Gastroesophageal sphincter (tissue), 4 donors: ENCODE results near the gene APOL2. TPM values are rescaled to one million over a fixed set of nuclear protein-coding genes. Genes with fewer than 3 reads are reported as not detected.
A peak's percentile ranks its signal among the peaks of the same experiment; 100 is the strongest.

ENCODE experiments used
- ATAC-seq: fragments of 150-250 bp; one replicate; pipeline ENCODE4 v1.9.1; 2016; ENCODE audit warnings: mild to moderate bottlenecking, moderate library complexity
- H3K27ac ChIP-seq, 4 donors: fragments of 200-600 bp; sonication (generic) in 3 of 4; 1 replicate in 3 of 4; 2 replicates in 1 of 4; pipeline ENCODE4 v1.5.1; 2016 to 2019
- H3K27me3 ChIP-seq: fragments of 200-600 bp; sonication (generic); one replicate; pipeline ENCODE4 v1.5.1; 2019
- H3K36me3 ChIP-seq, 2 donors: fragments of 200-600 bp; sonication (generic); one replicate each; pipeline ENCODE4 v1.5.1; 2019; ENCODE audit warnings: control low read depth in 1 of 2
- H3K4me1 ChIP-seq, 3 donors: fragments of 200-600 bp; sonication (generic); 1 replicate in 2 of 3; 2 replicates in 1 of 3; pipeline ENCODE4 v1.5.1; 2016 to 2019; ENCODE audit warnings: control low read depth in 2 of 3
- H3K4me3 ChIP-seq, 2 donors: fragments of 200-600 bp; sonication (generic); one replicate each; pipeline ENCODE4 v1.5.1; 2019; ENCODE audit warnings: mild to moderate bottlenecking in 1 of 2, moderate library complexity in 1 of 2
- H3K9me3 ChIP-seq, 3 donors: fragments of 200-600 bp; sonication (generic); one replicate each; pipeline ENCODE4 v1.5.1; 2017 to 2019; ENCODE audit warnings: control low read depth in 2 of 3
- EP300 ChIP-seq: sonication (generic); formaldehyde crosslinking; IDR thresholded peaks from one replicate; pipeline ENCODE4 v1.6.1; 2017; ENCODE audit warnings: antibody characterized with exemption, mild to moderate bottlenecking
- POLR2A ChIP-seq, 2 donors: fragments of 450-650 bp; IDR thresholded peaks; one replicate each; pipeline ENCODE4 v1.6.1; 2017; ENCODE audit warnings: antibody characterized with exemption in 2 of 2, mild to moderate bottlenecking in 2 of 2, moderate library complexity in 1 of 2
- POLR2AphosphoS5 ChIP-seq: sonication (generic); formaldehyde crosslinking; IDR thresholded peaks from one replicate; pipeline ENCODE4 v1.6.1; 2017; ENCODE audit warnings: antibody characterized with exemption
- WGBS, 2 donors: methylation state at CpG; one replicate each; pipeline ENCODE4 v1.1.5; 2018; ENCODE audit warnings: low coverage in 1 of 2; 5-methylcytosine and 5-hydroxymethylcytosine counted together
- total RNA-seq, 4 donors: library from RNA; depleted of rRNA; stranded (reverse); fragments of >200 nt; gene quantifications; one replicate each; pipeline ENCODE4 v1.1.0, GENCODE V29; 2016
- TF ChIP-seq, protein P1 (sequence below), 4 experiments: fragments of 200-600 bp in 2 of 4; fragments of 450-650 bp in 2 of 4; sonication (generic) in 1 of 4; IDR thresholded peaks; one replicate each; pipeline ENCODE4 v1.5.1; 2017 to 2019; ENCODE audit warnings: antibody characterized with exemption in 4 of 4, mild to moderate bottlenecking in 2 of 4, moderate library complexity in 2 of 4

Gene APOL2
- total RNA-seq, 4 donors from 2014 or later, result 29.1 to 40.9 (median 35.0) TPM

DNA sequence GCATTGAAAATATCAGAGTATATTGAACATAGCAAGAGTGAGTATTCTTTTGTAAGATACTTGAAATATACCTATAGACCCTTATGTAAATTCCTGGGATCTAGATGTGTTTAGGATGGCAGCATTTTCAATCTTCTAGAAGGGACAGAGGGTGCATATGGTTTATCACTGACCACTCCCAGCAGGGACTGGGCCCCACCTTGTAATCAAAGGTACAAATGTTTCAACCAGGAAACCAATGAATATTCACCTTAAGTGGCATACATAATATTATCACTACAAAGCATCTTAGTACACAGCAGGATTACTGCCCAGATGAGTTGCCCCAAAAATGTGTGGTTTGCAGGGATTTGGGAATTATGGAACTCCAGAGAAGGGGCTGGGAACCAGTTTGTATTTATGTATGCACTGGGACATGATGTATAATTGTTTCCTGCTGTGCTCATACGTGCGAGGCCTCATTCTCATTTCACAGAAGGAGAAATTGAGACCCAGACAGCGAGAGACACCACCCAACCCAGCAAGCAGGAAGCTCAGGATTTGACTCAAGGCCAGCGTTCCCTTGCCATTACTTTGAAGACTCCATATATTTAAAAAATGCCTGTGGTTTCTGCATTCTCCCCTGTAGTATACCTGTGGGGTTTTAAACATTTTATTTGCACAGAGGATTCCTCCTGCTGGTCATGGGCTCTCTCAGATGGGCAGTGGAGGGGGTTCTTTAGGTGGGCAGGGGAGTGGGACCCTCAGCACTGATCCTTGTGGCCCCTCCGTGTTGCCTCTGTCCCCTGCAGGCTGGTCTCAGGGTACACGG, 42.9 kb downstream of the APOL2 start:
- Histone ChIP-seq H3K27me3 (no peaks in the 10 kb centered on the region), H3K4me3 (no peak overlapping the region), H3K27ac (peak overlapping the region in 3 of 4 donors; percentile 22 to 54 (median 37)), H3K4me1 (peaks cover 0 to 40% (median 13%) of the 10 kb centered on the region in 3 donors), H3K9me3 (no peaks in the 10 kb centered on the region), H3K36me3 (no peaks in the 10 kb centered on the region)
- no peak for TF ChIP-seq POLR2AphosphoS5
- TF ChIP-seq POLR2A (IDR thresholded peaks at IDR 0.05), result no peak
- TF ChIP-seq EP300, result no peak
- TF ChIP-seq, protein P1, sequence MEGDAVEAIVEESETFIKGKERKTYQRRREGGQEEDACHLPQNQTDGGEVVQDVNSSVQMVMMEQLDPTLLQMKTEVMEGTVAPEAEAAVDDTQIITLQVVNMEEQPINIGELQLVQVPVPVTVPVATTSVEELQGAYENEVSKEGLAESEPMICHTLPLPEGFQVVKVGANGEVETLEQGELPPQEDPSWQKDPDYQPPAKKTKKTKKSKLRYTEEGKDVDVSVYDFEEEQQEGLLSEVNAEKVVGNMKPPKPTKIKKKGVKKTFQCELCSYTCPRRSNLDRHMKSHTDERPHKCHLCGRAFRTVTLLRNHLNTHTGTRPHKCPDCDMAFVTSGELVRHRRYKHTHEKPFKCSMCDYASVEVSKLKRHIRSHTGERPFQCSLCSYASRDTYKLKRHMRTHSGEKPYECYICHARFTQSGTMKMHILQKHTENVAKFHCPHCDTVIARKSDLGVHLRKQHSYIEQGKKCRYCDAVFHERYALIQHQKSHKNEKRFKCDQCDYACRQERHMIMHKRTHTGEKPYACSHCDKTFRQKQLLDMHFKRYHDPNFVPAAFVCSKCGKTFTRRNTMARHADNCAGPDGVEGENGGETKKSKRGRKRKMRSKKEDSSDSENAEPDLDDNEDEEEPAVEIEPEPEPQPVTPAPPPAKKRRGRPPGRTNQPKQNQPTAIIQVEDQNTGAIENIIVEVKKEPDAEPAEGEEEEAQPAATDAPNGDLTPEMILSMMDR (IDR thresholded peaks at IDR 0.05), result no peak
- no peak for ATAC-seq
- WGBS, 2 donors, result 30 to 47% methylated on average over 4 to 5 of the region's 6 CpGs

DNA sequence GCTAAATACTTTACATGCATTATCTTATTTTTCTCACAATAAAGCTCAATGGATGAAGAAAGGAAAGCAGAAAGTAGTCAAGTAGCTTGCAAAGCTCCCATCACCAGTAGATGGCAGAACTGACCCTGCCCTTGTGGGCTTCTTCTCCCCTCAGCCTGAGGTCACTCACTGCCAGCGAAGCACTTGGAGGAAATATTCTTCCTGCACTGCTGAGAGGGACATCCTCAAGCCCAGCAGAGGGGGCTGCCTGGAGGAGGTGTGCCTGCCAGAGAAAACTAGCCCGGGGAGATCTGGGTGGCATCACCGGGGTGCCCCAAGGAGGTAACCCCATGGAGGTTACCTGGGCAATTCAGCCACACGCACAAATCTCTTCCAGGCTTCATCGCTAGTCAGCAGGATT, 44.4 kb downstream of the APOL2 start:
- WGBS, 2 donors, result 60% methylated on average over 3 of the region's 5 CpGs; no CpG with 5 or more reads in 1 of the 2 donors
- no peaks in the 10 kb centered on the region for H3K9me3 ChIP-seq
- H3K4me3 ChIP-seq, result no peak overlapping the region
- H3K4me1 ChIP-seq, result peaks cover 0 to 44% (median 13%) of the 10 kb centered on the region in 3 donors
- no peak overlapping the region for H3K27ac ChIP-seq
- ATAC-seq, result peak; percentile 56
- TF ChIP-seq POLR2AphosphoS5, result no peak
- TF ChIP-seq, protein P1 (IDR thresholded peaks at IDR 0.05), result peak; percentile 44 to 85 (median 78)
- H3K27me3 ChIP-seq, result no peaks in the 10 kb centered on the region
- H3K36me3 ChIP-seq, result no peaks in the 10 kb centered on the region

- Histone ChIP-seq H3K4me3 (no peak overlapping the region), H3K9me3 (no peaks in the 10 kb centered on the region), H3K27ac (no peak overlapping the region), H3K36me3 (no peaks in the 10 kb centered on the region), H3K27me3 (no peaks in the 10 kb centered on the region), H3K4me1 (peaks cover 0 to 44% (median 13%) of the 10 kb centered on the region in 3 donors)
- no peak for ATAC-seq
- TF ChIP-seq POLR2AphosphoS5 (no peak), EP300 (no peak), POLR2A (IDR thresholded peaks at IDR 0.05) (no peak)
- TF ChIP-seq, protein P1 (IDR thresholded peaks at IDR 0.05), result no peak
- no CpG with 5 or more reads among the region's 2 CpGs for WGBS, 2 donors
Measured at GRCh38 chr22:36194385-36194784, 44.9 kb downstream of the APOL2 start.

DNA sequence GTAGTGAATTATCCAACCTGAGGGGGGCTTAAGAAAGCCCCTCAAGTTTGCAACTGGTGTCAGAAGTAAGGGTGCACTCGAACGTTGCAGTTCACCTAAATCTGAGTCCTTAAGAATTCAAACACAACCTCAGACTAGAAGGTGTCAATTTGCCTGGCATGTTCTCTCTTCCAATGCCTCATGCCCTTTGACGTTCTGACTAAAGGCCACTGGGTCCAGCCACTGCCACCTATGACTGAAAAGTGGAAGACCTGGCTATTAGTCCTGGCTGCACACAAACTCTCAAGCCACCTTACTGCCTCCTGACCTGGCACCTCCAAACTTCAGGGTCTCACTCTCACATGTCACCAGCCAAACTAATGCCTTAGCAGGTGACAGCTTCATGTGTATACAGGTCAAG, 45.8 kb downstream of the APOL2 start:
- no peaks in the 10 kb centered on the region for H3K27me3 ChIP-seq
- TF ChIP-seq, protein P1 (IDR thresholded peaks at IDR 0.05), result no peak
- TF ChIP-seq POLR2AphosphoS5, result no peak
- TF ChIP-seq EP300, result no peak
- no peak for TF ChIP-seq POLR2A (IDR thresholded peaks at IDR 0.05)
- 67 to 74% methylated on average over 1 to 3 of the region's 3 CpGs for WGBS, 2 donors
- H3K9me3 ChIP-seq, result no peaks in the 10 kb centered on the region
- H3K27ac ChIP-seq, result no peak overlapping the region
- H3K4me1 ChIP-seq, result peaks cover 0 to 44% (median 13%) of the 10 kb centered on the region in 3 donors
- H3K4me3 ChIP-seq, result no peak overlapping the region
- no peaks in the 10 kb centered on the region for H3K36me3 ChIP-seq
- ATAC-seq, result no peak

GRCh38 chr22:36193171-36193570, 46.2 kb downstream of the APOL2 start:
- Histone ChIP-seq H3K36me3 (no peaks in the 10 kb centered on the region), H3K9me3 (no peaks in the 10 kb centered on the region), H3K27me3 (no peaks in the 10 kb centered on the region), H3K4me1 (peaks cover 0 to 44% (median 13%) of the 10 kb centered on the region in 3 donors), H3K4me3 (no peak overlapping the region), H3K27ac (no peak overlapping the region)
- WGBS, 2 donors, result 60 to 79% methylated on average over 1 to 2 of the region's 3 CpGs
- TF ChIP-seq EP300 (no peak), POLR2A (IDR thresholded peaks at IDR 0.05) (no peak)
- no peak for ATAC-seq
